Subcutaneous adipose tissue (tissue), 4 donors: ENCODE measurements around the gene RUNX3. TPM values are rescaled to one million over a fixed set of nuclear protein-coding genes. Genes with fewer than 3 reads are reported as not detected.

Source experiments
- total RNA-seq, 4 donors: library from RNA; depleted of rRNA; stranded (reverse); fragments of >200 nt; gene quantifications; one replicate each; pipeline ENCODE4 v1.1.0, GENCODE V29; 2016
- TF ChIP-seq, protein P1 (sequence below): fragments of 450-650 bp; IDR thresholded peaks from one replicate; pipeline ENCODE4 v1.5.1; 2016; ENCODE audit warnings: low read depth, mild to moderate bottlenecking, control low read depth, antibody characterized with exemption, moderate library complexity

The RUNX3 gene
- total RNA-seq, 4 donors from 2014 or later, result 0.19 to 5.4 (median 3.0) TPM

DNA sequence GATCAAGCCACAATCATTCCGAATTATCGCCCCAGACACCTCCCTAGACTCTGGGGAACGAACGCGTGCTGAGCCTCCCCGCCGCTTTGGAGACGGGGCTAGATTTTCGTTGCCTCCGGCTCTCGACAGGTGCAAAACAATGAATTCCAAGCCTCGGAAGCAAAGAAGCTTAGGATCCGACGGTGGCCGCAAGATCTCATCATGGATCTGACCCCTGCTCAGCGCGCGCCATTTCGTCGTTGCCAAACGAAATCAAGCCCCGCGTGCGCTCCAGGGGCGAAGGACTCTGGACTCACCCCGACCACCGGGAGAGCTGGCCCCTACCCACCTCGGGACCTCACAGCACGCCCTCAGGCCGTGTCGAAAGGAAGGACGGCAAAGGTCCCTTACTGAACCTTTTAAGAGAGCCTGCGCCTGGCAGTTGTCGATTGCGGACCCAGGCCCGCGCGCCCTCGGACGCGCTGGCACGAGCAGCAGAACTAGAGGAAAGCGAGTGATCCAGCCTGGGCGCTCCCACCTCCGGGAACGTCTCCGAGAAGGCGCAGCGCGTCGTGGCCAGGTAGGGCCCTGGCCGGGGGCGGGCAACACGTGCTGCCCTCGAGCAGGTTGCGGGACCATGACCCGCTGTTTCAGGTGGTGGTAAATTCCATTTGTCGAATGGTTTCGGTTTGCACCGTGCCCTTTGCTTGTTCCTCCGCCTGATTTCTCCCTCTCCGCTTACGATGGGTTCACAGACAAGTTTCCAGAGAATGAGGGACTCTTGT lies 1.6 kb upstream of the RUNX3 start:
- TF ChIP-seq, protein P1, sequence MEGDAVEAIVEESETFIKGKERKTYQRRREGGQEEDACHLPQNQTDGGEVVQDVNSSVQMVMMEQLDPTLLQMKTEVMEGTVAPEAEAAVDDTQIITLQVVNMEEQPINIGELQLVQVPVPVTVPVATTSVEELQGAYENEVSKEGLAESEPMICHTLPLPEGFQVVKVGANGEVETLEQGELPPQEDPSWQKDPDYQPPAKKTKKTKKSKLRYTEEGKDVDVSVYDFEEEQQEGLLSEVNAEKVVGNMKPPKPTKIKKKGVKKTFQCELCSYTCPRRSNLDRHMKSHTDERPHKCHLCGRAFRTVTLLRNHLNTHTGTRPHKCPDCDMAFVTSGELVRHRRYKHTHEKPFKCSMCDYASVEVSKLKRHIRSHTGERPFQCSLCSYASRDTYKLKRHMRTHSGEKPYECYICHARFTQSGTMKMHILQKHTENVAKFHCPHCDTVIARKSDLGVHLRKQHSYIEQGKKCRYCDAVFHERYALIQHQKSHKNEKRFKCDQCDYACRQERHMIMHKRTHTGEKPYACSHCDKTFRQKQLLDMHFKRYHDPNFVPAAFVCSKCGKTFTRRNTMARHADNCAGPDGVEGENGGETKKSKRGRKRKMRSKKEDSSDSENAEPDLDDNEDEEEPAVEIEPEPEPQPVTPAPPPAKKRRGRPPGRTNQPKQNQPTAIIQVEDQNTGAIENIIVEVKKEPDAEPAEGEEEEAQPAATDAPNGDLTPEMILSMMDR, result no peak

DNA sequence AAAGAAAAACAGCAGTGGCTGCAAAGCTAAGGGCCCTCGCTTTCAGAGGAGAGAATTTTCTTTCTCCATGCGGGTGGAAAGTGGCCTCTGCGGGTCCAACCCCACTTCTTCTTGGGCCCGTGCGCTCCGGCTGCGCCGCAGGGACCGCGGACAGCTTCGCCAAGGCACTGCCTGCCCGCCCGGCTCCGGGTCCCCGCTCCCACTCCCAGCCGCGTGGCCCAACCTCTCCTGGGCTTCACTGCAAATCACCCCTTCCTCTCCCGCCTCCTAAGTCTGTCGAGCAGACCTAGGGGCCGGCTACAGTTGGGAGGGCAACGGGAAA lies 1.0 kb upstream of the RUNX3 start:
- TF ChIP-seq, protein P1, result no peak

DNA sequence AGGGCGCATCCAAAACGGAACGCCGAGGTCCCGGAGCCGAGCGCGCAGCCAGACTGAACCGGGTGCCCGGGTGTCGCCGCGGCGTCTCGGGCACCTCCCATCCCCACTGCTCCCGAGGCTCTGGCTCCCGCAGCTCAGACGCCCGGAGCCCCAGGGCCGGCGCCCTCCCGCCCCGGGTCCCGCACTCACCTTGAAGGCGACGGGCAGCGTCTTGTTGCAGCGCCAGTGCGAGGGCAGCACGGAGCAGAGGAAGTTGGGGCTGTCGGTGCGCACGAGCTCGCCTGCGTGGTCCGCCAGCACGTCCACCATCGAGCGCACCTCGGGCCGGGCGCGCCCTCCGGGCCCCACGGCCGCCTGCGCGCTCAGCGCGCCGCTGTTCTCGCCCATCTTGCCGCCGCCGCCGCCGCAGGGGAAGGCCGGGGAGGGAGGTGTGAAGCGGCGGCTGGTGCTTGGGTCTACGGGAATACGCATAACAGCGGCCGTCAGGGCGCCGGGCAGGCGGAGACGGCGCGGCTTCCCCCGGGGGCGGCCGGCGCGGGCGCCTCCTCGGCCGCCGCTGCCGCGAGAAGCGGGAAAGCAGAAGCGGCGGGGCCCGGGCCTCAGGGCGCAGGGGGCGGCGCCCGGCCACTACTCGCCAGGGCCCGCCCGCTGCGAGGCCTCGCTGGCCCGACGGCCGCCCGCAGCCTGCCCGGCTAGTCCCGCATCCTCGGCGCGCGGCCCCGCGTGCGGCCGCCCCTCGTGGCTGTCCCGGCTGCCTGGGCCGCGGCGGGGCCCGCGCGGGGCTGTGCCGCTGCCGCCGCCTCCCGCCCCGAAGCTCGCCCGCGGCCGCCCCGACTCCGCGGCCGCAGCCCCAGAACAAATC lies 447 bp downstream of the RUNX3 start:
- TF ChIP-seq, protein P1, result no peak

DNA sequence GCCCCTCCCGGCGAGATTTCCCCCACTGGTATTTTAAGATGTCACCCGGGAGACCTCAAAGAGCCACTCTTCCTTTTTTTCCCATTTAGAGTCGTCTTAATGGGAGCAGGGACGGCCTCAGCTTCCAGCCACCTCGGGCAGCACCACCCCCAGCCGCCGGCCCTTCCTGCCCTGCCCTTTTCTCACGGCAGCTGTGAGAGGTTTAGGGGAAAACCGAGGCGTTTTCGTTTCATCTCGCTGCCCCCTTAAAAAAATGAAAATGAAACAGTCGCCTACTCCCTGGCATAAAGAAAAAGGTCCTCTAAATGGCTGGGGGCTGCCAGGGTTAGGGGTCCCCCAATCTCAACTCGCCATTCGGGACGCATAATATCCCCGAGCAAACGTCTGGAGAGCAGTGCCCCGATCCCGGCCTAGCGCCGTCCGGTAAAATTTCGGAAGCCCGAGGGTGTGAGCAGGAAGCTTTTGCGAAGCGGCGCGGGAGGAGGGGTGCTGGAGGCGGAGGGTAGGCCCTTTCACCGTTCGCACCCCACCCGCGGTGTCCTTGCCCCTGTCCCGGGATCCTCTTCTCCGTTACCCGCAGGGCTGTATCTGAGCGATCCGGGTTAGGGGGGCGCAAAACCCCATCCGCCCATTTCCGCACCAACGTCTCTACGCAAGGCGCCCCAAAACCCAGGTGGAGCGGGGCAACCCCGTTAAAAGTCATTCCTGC lies 1.2 kb downstream of the RUNX3 start:
- TF ChIP-seq, protein P1, result no peak

DNA sequence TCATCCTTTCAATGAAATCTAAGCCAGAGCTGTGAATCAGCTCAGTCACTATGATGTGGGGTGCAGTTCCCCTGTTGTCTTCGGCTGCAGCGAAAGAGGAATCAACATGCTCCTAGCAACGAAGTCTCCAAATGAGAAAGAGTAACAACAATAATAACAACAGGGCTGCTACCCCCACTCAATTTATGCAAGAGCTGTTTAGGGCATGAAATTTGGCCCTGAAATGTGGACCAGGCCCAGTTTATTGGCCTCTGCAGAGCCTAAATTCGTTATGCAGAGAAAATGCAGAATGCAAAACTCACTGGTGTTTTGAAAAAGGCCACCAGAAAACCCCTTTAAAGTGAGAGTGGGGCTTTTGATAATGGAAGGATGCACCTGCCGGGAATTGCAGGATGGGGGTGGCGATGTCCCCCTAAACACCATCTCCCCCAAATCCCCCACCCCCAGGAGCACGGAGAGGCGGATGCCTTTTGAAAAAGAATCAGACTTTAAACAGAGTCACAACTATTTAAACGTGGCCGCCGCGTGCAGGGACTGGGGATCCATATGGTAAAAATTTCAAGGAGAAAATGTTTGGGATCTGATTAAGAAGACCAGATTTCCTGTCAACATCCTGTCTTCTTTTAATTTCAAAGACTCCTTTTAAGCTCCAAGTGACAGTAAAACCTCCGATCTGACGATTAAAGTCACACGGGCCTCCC lies 1.9 kb downstream of the RUNX3 start:
- TF ChIP-seq, protein P1, result no peak

DNA sequence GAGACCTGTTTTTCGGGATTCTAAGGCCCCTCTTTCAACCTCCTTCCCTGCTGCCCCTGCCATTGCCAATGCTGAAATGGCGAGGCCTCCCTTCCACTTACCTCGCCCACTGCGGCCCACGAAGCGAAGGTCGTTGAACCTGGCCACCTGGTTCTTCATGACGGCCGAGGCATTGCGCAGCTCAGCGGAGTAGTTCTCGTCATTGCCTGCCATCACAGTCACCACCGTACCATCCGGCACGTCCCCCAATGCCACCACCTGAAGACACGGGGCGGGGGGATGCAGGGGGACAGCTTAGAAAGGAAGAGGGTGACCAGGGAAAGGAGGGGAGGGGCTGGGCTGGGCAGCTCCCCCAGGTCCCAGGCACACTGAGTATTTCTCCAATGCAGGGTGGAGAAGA lies 2.6 kb downstream of the RUNX3 start:
- TF ChIP-seq, protein P1, result no peak
